GM12892 (cell line): ENCODE measurements around the gene ERBB4. TPM values are rescaled to one million over a fixed set of nuclear protein-coding genes. Genes with fewer than 3 reads are reported as not detected.

Source experiments
- DNase-seq: peaks from one replicate; pipeline ENCODE4 v3.0.0; 2011; ENCODE audit not compliant: insufficient read length
- FAIRE-seq: peaks from 2 replicates; lab custom pipeline; 2011; peaks lifted over from hg19 to GRCh38; lab: Jason Lieb, UNC
- POLR2A ChIP-seq: IDR thresholded peaks from 2 replicates; pipeline ENCODE4 v1.6.1; 2011; ENCODE audit warnings: low read depth, low read length, control low read depth
- POLR2AphosphoS5 ChIP-seq: IDR thresholded peaks from 2 replicates; pipeline ENCODE4 v1.6.1; 2011; ENCODE audit warnings: low read depth, low read length, control low read depth
- TAF1 ChIP-seq: IDR thresholded peaks from 2 replicates; pipeline ENCODE4 v1.6.1; 2011; ENCODE audit warnings: low read depth, mild to moderate bottlenecking, control low read depth, low read length, borderline replicate concordance
- polyA plus RNA-seq: library from polyadenylated mRNA; unstranded; fragments of >200 nt; gene quantifications from one replicate; pipeline ENCODE4 v1.2.1, GENCODE V29; 2012; ENCODE audit warnings: missing spikeins, inconsistent platforms; ENCODE audit not compliant: missing spikeins

ERBB4 gene
- 0.04 TPM for polyA plus RNA-seq

DNA sequence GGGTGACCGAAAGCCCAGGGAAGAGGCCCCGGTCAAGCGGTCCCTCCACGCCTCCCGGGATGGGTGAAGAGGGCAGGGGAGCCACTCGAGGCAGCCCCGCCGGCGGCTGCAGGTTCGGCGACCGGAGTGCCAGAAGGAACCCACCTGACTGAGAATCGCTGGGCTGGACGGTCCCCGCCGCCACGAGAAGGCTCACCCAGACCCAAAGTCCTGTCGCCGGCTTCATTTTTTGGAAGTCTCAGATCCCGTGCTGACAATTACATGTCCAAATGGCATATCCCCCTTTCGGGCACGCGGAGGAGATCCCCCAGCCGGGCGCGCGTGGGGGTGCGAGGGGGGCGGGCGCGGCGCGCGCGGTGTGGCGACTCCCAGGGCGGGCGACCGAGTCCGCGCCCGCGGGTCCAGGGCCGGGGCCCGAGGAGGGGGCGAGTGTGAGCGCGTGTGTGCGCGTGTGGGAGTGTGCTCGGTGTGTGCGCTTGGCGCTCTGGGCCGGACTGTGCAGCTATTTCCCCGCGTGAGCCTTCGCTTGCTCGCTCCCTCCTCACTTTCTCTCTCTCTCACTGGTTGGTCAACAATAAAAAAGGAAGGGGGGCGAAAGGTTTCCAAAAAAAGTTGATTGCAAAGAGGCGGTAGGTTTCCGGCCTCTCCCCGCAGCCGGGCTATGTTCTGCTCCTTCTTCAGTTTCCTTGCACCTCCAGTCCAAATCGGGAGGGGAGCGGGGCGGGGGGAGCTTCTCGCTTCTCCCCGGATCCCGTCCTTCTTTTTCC, at the start of gene ERBB4:
Gene ERBB4, minus strand, starts transcription at position 498 of the 767 bp plus-strand sequence. Its CDS starts 272 bp downstream, at position 226.
- DNase-seq, result no peak
- peak; percentile 24 for FAIRE-seq
- no peak for TF ChIP-seq TAF1
- no peak for TF ChIP-seq POLR2A
- TF ChIP-seq POLR2AphosphoS5, result no peak

DNA sequence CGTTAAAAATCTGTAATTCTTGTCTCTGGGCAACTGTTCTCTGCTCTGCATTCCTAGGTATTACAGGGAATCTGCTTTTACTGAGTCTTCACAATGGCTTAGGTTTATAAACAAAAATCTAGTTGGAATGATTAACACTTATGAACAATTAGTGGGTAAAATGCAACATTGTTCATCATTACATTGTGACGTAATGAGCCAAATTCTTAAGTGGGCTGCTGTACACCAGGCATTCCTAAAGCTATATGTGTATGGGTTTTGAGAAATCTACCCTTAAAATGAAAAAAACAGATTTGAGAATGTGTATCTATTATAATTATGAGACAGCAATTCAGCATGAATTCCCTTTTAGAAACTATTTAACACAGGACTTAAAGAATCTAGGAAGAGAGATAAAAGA, 41.5 kb upstream of the ERBB4 start:
- TF ChIP-seq TAF1 (no peak), POLR2A (no peak), POLR2AphosphoS5 (no peak)
- DNase-seq, result no peak
- no peak for FAIRE-seq

DNA sequence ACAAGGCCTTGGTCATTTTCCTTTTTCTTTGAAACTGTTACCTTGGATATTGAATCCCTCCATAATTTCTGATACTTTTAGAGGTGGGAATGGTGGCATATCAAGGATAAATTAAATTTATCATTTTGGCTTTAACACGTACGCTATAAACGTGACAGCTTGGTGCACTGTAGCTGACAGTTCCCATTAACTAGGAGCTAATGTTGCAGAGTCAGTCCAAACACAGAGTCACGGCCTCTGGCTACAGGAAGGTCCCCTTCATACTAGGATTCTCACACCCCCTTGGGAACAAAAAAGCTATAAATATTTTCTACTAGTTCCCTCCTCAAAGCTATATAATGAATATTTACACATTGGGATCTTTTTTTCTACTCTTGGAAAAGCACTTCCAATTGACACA, 17.7 kb upstream of the ERBB4 start:
- TF ChIP-seq TAF1, result no peak
- no peak for TF ChIP-seq POLR2AphosphoS5
- no peak for TF ChIP-seq POLR2A
- no peak for DNase-seq
- FAIRE-seq, result no peak

DNA sequence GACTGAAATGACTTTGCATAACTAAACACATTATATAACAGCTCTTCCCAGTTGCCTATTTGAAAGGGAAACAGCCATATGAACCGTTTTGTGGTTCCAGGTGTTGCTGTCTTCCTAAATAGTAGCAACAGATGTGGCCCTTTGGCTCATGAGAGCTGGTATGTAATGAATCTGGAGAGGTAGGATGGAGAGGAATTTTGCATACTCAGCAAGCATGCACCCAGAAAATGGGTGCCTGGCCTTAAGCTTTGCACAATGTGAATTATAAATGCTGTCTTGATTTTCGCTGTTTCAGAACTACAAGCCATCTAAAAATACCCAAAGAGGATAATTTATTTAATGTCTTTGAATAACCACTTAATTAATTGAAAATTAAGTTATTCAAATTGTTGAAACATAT, 15.6 kb upstream of the ERBB4 start:
- no peak for FAIRE-seq
- DNase-seq, result no peak
- TF ChIP-seq POLR2AphosphoS5 (no peak), TAF1 (no peak), POLR2A (no peak)

DNA sequence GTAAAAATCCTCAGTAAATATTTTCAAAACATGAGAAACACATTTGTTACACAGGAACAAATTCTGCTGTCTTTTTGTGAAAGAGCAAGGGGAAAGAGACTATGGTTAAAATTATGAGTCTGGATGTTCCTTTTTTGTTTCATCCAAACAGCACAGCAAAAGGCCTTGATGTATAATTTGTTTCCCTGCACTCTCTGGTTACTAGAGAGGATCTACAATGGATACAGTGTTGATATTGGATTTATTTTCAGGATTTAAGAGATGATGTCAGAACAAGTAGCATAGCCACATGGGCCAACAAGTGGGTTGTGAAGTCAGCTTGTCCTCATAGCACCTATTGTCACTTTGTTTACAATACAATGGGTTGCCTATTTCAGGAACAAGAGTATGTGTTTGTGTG, 11.3 kb upstream of the ERBB4 start:
- peak; percentile 14 for FAIRE-seq

DNA sequence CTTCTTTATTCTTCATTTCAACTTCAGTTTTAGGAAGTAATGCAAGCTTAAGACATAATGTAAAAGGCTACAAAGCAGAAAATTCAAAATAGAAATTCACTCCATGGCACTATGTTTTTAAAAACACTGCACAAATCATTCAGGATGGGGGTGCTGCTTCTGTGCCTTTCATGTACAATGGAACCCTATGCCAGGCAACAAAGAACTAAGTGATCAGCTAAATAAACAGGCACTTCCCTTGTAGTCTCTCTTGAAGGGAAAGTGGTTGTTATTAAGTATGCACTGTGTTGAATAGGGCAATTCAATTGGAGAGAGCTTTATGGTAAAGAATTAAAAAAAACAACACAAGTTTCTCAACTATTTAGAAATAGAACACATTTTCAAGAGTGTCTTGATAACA, 10.9 kb upstream of the ERBB4 start:
- FAIRE-seq, result no peak
- TF ChIP-seq POLR2A (no peak), TAF1 (no peak)
- no peak for DNase-seq

More for the DNA sequence above, 11.3 kb upstream of the ERBB4 start:
- TF ChIP-seq POLR2A, result no peak
- TF ChIP-seq POLR2AphosphoS5, result no peak
- no peak for TF ChIP-seq TAF1
- DNase-seq, result no peak

DNA sequence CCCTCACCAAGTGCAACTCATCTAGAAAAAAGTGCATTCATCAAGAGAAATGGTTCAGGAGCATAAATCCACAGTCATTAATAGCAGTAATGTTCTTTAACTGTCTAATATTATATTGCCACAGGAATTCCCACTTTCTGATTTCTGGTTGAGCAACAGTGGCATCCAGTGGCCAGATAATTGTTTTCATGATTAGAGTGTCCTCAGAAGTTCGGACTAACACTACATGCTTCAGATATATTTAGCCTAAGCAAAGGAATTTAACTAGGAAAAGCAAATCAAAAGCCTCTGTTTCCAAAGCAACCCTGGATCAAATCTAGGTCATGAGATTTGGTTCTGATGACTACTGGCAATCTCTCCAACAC, 9.8 kb upstream of the ERBB4 start:
- FAIRE-seq, result no peak
- DNase-seq, result no peak
- TF ChIP-seq POLR2A (no peak), POLR2AphosphoS5 (no peak), TAF1 (no peak)

DNA sequence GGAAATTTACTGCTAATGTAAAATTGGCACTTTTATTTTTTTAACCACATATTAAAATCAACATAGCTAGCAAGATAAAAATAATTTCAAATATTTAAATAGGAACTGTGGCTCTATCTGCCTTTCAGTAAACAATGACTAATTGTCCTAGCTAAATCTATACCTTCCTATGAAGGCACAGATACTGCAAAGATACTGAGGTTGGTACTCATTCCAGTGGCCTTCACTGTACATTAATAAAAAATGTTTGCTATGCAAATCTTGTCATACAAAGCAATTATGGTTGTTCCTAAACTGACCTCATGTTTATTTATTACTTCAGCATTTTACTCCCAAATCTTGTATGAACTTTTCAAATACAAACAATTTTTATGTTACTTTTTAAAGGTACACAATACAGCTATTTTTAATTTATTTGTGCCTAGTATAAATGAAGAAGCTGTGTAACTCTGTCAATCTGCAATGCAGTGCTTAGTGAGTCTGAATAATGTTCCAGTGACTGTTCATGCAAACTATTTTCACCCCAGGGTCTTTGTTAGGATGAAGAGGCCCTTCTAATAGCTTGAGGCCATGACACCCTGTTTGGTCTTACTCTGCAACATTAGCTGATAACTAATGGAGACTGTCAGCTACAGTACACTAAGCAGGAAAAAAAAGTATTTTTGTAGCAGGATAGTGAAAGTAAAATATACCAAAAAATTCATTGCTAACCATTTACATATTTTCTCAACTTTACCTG, 9.3 kb upstream of the ERBB4 start:
- TF ChIP-seq POLR2AphosphoS5 (no peak), TAF1 (no peak), POLR2A (no peak)
- DNase-seq (no peak), FAIRE-seq (no peak)

DNA sequence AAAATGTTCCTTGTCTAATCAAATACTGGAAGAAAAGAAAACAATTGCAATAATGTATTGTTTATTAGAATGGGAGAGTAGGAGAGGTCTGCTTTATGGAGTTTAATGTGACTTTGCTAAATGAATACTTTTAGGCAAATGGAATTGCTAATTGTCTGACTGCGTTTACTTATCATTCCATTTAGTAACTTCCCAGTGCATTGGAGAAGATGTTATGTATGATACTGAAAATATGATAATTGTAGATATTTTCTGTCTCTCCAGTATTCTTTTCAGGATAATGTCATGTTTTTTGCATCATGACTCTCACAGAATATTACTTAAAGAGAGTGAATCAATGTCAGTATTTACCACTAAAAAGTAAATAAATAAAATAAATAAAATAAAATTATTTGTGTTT, 8.1 kb upstream of the ERBB4 start:
- no peak for TF ChIP-seq POLR2A
- no peak for TF ChIP-seq TAF1
- TF ChIP-seq POLR2AphosphoS5, result no peak
- DNase-seq (no peak), FAIRE-seq (no peak)

DNA sequence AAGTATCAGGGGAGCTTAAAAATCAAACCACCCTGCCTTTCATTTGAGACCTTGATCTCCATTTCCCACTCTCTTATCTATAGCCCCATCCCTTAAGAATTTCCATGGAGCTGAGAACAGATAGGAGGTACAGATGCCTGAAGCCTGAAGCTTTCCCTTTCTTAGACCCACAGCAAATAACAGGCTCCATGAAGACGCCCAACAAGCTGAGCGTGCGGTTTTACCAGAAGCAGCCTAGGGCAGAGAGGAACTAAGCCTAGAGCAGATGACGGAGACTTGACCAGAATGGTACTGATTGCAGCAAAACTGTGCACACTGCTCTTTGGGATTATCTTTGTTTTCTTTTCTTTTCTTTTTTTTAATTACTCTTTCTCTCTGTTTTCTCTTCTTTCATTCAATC, 1.7 kb upstream of the ERBB4 start:
- FAIRE-seq (no peak), DNase-seq (no peak)
- TF ChIP-seq TAF1 (no peak), POLR2AphosphoS5 (no peak), POLR2A (no peak)

DNA sequence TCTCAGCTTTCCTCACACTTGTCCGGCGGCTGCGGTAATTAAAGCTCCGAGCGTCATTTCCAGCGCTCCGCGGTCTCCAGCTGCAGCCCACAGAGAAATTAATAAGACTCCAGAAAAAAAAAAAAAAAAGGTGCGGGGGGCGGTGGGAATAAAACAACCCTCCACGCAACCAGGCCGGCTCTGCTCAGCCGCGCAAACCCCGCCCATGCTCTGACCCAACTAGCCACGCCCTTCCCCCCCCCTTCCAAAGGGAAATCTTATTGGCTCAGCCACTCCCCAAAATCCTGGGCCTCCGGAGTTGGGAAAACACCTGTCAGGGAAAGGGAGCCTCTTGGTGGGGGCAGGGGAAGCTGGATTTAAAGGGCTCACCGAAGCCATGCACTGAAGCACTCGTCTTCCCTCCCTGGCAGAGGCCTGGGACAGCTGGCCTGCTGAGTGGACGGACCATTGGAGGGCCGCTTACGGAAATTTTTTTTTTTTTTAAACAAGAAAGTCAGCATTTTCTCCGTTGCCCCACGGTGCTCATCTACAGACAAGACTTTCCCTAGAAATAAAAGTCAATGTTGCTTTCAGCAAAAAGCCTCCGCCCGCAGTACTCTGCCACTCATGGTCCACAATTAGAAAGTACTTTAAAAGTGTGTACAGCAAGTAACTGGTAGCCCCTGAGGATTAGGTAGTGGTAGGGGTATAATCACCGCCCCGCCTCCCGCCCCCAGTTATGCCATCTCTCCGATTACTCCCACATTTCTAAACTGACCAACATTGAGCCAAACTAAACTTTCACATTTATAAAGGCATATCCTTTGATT, 674 bp upstream of the ERBB4 start:
- no peak for TF ChIP-seq TAF1
- no peak for TF ChIP-seq POLR2AphosphoS5
- TF ChIP-seq POLR2A, result no peak
- FAIRE-seq (no peak), DNase-seq (no peak)
